SIG-M5 treated with dmso at 0.1 percent for 504 hours (cell line): ENCODE results near the gene PCDHGA1.

Experiments
- DNase-seq: peaks from one replicate; lab custom pipeline; 2025; ENCODE audit not compliant: unreplicated experiment; lab: John Stamatoyannopoulos, UW

PCDHGA1 gene

GRCh38 chr5:141439411-141440141, 109.3 kb downstream of the PCDHGA1 start:
- no peak for DNase-seq

- DNase-seq: no peak
Measured at GRCh38 chr5:141440341-141440740, 110.0 kb downstream of the PCDHGA1 start.

- DNase-seq: no peak
Measured at GRCh38 chr5:141441571-141442170, 111.4 kb downstream of the PCDHGA1 start.

GRCh38 chr5:141465351-141465750, 135.0 kb downstream of the PCDHGA1 start:
- DNase-seq: no peak

- peak; percentile 76 for DNase-seq
Measured at GRCh38 chr5:141475625-141476131, 145.4 kb downstream of the PCDHGA1 start, which contains the start of gene PCDHGC3. Gene PCDHGC3 (plus strand): TSS chr5:141475966. CDS start chr5:141476117, 151 bp downstream.

GRCh38 chr5:141476132-141476911, 146.0 kb downstream of the PCDHGA1 start:
- no peak for DNase-seq

- no peak for DNase-seq
Measured at GRCh38 chr5:141477044-141477575, 146.8 kb downstream of the PCDHGA1 start.

GRCh38 chr5:141477815-141478214, 147.5 kb downstream of the PCDHGA1 start:
- DNase-seq: no peak

- no peak for DNase-seq
Measured at GRCh38 chr5:141478321-141478945, 148.1 kb downstream of the PCDHGA1 start.

GRCh38 chr5:141479776-141480175, 149.5 kb downstream of the PCDHGA1 start:
- no peak for DNase-seq

- no peak for DNase-seq
Measured at GRCh38 chr5:141483902-141484301, 153.6 kb downstream of the PCDHGA1 start.

- no peak for DNase-seq
Measured at GRCh38 chr5:141484310-141484640, 154.0 kb downstream of the PCDHGA1 start.

GRCh38 chr5:141484641-141485311, 154.5 kb downstream of the PCDHGA1 start, which contains the start of gene PCDHGC4:
Gene PCDHGC4 (plus strand): TSS chr5:141485030. CDS start chr5:141485174, 144 bp downstream.
- no peak for DNase-seq

GRCh38 chr5:141485321-141486055, 155.2 kb downstream of the PCDHGA1 start:
- no peak for DNase-seq

- no peak for DNase-seq
Measured at GRCh38 chr5:141486091-141486490, 155.8 kb downstream of the PCDHGA1 start.

- no peak for DNase-seq
Measured at GRCh38 chr5:141487131-141487530, 156.8 kb downstream of the PCDHGA1 start.

- no peak for DNase-seq
Measured at GRCh38 chr5:141488591-141489561, 158.6 kb downstream of the PCDHGA1 start, which contains the start of gene PCDHGC5. Gene PCDHGC5 (plus strand): TSS chr5:141489081. CDS start chr5:141489241, 160 bp downstream.

GRCh38 chr5:141489841-141490240, 159.5 kb downstream of the PCDHGA1 start:
- DNase-seq: no peak
